OCI-LY7 (cell line): ENCODE data around the gene ZNF337.

Experiments used
- CTCF ChIP-seq: fragments of 200-600 bp; sonication (generic); conservative IDR thresholded peaks from 2 replicates; pipeline ENCODE4 v1.5.1; 2014; ENCODE audit warnings: mild to moderate bottlenecking, antibody characterized with exemption, low read length, moderate library complexity, mixed read lengths
- EZH2phosphoT487 ChIP-seq: fragments of 200-600 bp; sonication (generic); IDR thresholded peaks from 2 replicates; pipeline ENCODE4 v1.6.1; 2018; ENCODE audit warnings: low read depth, borderline replicate concordance, mild to moderate bottlenecking, mixed run types, antibody characterized with exemption, low read length, moderate library complexity, mixed read lengths

DNA sequence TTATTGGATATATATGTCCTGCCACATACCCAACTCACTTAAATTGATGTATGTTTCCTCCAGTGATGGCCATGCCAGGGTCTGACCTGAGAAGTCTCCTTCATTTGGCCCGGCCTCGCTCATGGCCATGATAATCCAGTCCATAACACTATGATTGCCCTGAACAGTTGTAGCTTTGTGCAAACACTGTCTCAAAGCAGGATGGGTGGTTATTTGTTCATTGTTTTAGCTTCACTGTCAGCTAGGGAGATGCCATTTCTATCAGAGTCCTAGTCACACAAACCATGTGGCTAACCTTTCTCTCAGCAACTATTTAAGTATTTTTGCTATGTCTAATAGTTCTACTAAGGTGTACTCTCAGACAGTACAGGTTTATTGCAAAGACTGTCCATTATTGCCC, 47.6 kb upstream of the ZNF337 start:
- TF ChIP-seq CTCF: no peak
- TF ChIP-seq EZH2phosphoT487: no peak
